Measurements from ENCODE around the gene IFT43. TPM values are rescaled to one million over a fixed set of nuclear protein-coding genes. Genes with fewer than 3 reads are reported as not detected.

Gene IFT43
- total RNA-seq, 1 donor from 2014 or later, result 36.8 TPM

GRCh38 chr14:75976826-75977581 lies 8.6 kb upstream of the IFT43 start:
- peaks cover 16% of the 10 kb centered on the region for H3K27me3 Mint-ChIP-seq (ENCODE audit: insufficient read depth, low read depth)
- Histone ChIP-seq H2AFZ (replicated peaks) (no peak overlapping the region), H3K36me3 (no peaks in the 10 kb centered on the region), H3K4me2 (no peak overlapping the region), H3K4me3 (no peak overlapping the region), H3K9me3 (ENCODE audit: low read depth) (no peaks in the 10 kb centered on the region), H3K79me2 (ENCODE audit: low read depth) (no peaks in the 10 kb centered on the region), H3K9ac (no peak overlapping the region), H4K20me1 (ENCODE audit: low read depth) (no peaks in the 10 kb centered on the region), H3F3A (ENCODE audit: low read depth) (peaks cover 11% of the 10 kb centered on the region), H3K4me1 (peaks cover 6% of the 10 kb centered on the region), H3K27me3 (peaks cover 19% of the 10 kb centered on the region), H3K27ac (no peak overlapping the region)
- H3K4me3 Mint-ChIP-seq, result no peak overlapping the region
- H3K27ac Mint-ChIP-seq, result peak overlapping the region; percentile 27
- peaks cover 35% of the 10 kb centered on the region for H3K4me1 Mint-ChIP-seq
- DNase-seq (ENCODE audit: low spot score), result no peak
- no peaks in the 10 kb centered on the region for H3K9me3 Mint-ChIP-seq
- TF ChIP-seq EZH2phosphoT487 (IDR thresholded peaks at IDR 0.05) (no peak), EZH2 (IDR thresholded peaks at IDR 0.05) (no peak), CTCF (IDR thresholded peaks at IDR 0.05) (no peak)
- no peaks in the 10 kb centered on the region for H3K36me3 Mint-ChIP-seq

- H3K4me1 Mint-ChIP-seq, result peaks cover 35% of the 10 kb centered on the region
- H3K27me3 Mint-ChIP-seq (ENCODE audit: insufficient read depth, low read depth), result peaks cover 14% of the 10 kb centered on the region
Observed at GRCh38 chr14:75977582-75977943, 8.0 kb upstream of the IFT43 start.

GRCh38 chr14:75978249-75978731 lies 7.3 kb upstream of the IFT43 start:
- Mint-ChIP-seq H3K36me3 (no peaks in the 10 kb centered on the region), H3K27ac (no peak overlapping the region), H3K9me3 (no peaks in the 10 kb centered on the region), H3K27me3 (ENCODE audit: insufficient read depth, low read depth) (peaks cover 14% of the 10 kb centered on the region), H3K4me3 (no peak overlapping the region), H3K4me1 (peaks cover 32% of the 10 kb centered on the region)
- peaks cover 6% of the 10 kb centered on the region for H3K4me1 ChIP-seq
- peaks cover 11% of the 10 kb centered on the region for H3F3A ChIP-seq (ENCODE audit: low read depth)
- H3K27me3 ChIP-seq, result peaks cover 30% of the 10 kb centered on the region
- no peak overlapping the region for H3K4me2 ChIP-seq
- H3K9ac ChIP-seq, result no peak overlapping the region
- no peak overlapping the region for H3K27ac ChIP-seq
- H2AFZ ChIP-seq (replicated peaks), result no peak overlapping the region
- H3K4me3 ChIP-seq, result no peak overlapping the region
- H3K79me2 ChIP-seq (ENCODE audit: low read depth), result no peaks in the 10 kb centered on the region
- DNase-seq (ENCODE audit: low spot score), result no peak
- no peaks in the 10 kb centered on the region for H3K36me3 ChIP-seq
- TF ChIP-seq CTCF (IDR thresholded peaks at IDR 0.05) (no peak), EZH2 (IDR thresholded peaks at IDR 0.05) (no peak), EZH2phosphoT487 (IDR thresholded peaks at IDR 0.05) (no peak)
- H3K9me3 ChIP-seq (ENCODE audit: low read depth), result no peaks in the 10 kb centered on the region
- no peaks in the 10 kb centered on the region for H4K20me1 ChIP-seq (ENCODE audit: low read depth)

More at GRCh38 chr14:75977582-75977943, 8.0 kb upstream of the IFT43 start:
- Histone ChIP-seq H3K79me2 (ENCODE audit: low read depth) (no peaks in the 10 kb centered on the region), H3K36me3 (no peaks in the 10 kb centered on the region), H3K9me3 (ENCODE audit: low read depth) (no peaks in the 10 kb centered on the region), H3K9ac (no peak overlapping the region), H3K4me1 (peaks cover 6% of the 10 kb centered on the region), H3K27ac (no peak overlapping the region), H4K20me1 (ENCODE audit: low read depth) (no peaks in the 10 kb centered on the region), H3F3A (ENCODE audit: low read depth) (peaks cover 11% of the 10 kb centered on the region), H3K4me2 (no peak overlapping the region), H3K27me3 (peaks cover 23% of the 10 kb centered on the region), H2AFZ (replicated peaks) (no peak overlapping the region), H3K4me3 (no peak overlapping the region)
- no peak for TF ChIP-seq EZH2 (IDR thresholded peaks at IDR 0.05)
- no peak for TF ChIP-seq EZH2phosphoT487 (IDR thresholded peaks at IDR 0.05)
- TF ChIP-seq CTCF (IDR thresholded peaks at IDR 0.05), result no peak
- Mint-ChIP-seq H3K4me3 (no peak overlapping the region), H3K27ac (no peak overlapping the region), H3K36me3 (no peaks in the 10 kb centered on the region), H3K9me3 (no peaks in the 10 kb centered on the region)
- no peak for DNase-seq (ENCODE audit: low spot score)

All from neural progenitor cell (in vitro differentiated cells).